Fibroblast of pulmonary artery (primary cell): ENCODE measurements around the gene FGF19.

ENCODE experiments used
- DNase-seq: peaks from one replicate; pipeline ENCODE4 v3.0.0-alpha.2; 2010; ENCODE audit warnings: low read depth
- H3K4me3 ChIP-seq: replicated peaks from 2 replicates; pipeline ENCODE4 v1.5.1; 2011; ENCODE audit warnings: low read depth, mild to moderate bottlenecking, control low read depth, low read length, moderate library complexity
- TF ChIP-seq, protein P1 (sequence below): IDR thresholded peaks from 2 replicates; pipeline ENCODE4 v1.5.1; 2011; ENCODE audit warnings: mild to moderate bottlenecking, control low read depth, low read length, inconsistent platforms; ENCODE audit errors: missing control alignments

The FGF19 gene

GRCh38 chr11:69718912-69719311 is 15.1 kb upstream of the FGF19 start:
- TF ChIP-seq, protein P1, sequence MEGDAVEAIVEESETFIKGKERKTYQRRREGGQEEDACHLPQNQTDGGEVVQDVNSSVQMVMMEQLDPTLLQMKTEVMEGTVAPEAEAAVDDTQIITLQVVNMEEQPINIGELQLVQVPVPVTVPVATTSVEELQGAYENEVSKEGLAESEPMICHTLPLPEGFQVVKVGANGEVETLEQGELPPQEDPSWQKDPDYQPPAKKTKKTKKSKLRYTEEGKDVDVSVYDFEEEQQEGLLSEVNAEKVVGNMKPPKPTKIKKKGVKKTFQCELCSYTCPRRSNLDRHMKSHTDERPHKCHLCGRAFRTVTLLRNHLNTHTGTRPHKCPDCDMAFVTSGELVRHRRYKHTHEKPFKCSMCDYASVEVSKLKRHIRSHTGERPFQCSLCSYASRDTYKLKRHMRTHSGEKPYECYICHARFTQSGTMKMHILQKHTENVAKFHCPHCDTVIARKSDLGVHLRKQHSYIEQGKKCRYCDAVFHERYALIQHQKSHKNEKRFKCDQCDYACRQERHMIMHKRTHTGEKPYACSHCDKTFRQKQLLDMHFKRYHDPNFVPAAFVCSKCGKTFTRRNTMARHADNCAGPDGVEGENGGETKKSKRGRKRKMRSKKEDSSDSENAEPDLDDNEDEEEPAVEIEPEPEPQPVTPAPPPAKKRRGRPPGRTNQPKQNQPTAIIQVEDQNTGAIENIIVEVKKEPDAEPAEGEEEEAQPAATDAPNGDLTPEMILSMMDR: no peak
- H3K4me3 ChIP-seq: no peak overlapping the region
- DNase-seq: no peak

DNA sequence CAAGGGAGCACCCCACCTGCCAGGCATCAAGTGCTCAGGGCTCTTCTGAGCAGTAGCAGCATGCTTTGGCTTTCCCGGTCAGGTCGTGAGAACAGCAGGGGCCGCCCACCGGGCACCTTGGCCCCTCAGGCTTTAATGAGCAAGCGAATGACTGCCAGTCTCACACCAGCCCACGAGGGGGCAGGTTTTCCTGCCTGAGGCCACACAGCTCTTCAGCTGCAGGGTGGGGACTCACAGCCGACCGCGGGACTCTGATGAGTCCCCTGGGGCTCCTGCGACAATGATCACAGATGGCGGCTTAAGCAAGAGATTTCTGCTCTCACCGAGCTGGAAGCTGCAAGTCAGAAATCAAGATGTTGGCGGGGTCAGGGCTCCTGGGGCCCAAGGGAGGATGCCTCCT is 14.3 kb upstream of the FGF19 start:
- peak; percentile 22 for DNase-seq
- no peak overlapping the region for H3K4me3 ChIP-seq
- TF ChIP-seq, protein P1: peak; percentile 47

GRCh38 chr11:69716891-69717747 is 13.3 kb upstream of the FGF19 start:
- DNase-seq: no peak
- TF ChIP-seq, protein P1: no peak
- no peak overlapping the region for H3K4me3 ChIP-seq

- TF ChIP-seq, protein P1: no peak
- no peak for DNase-seq
- H3K4me3 ChIP-seq: no peak overlapping the region
Measured at GRCh38 chr11:69716099-69716498, 12.3 kb upstream of the FGF19 start.

- TF ChIP-seq, protein P1: no peak
- DNase-seq: no peak
- no peak overlapping the region for H3K4me3 ChIP-seq
Measured at GRCh38 chr11:69715446-69715845, 11.6 kb upstream of the FGF19 start.

DNA sequence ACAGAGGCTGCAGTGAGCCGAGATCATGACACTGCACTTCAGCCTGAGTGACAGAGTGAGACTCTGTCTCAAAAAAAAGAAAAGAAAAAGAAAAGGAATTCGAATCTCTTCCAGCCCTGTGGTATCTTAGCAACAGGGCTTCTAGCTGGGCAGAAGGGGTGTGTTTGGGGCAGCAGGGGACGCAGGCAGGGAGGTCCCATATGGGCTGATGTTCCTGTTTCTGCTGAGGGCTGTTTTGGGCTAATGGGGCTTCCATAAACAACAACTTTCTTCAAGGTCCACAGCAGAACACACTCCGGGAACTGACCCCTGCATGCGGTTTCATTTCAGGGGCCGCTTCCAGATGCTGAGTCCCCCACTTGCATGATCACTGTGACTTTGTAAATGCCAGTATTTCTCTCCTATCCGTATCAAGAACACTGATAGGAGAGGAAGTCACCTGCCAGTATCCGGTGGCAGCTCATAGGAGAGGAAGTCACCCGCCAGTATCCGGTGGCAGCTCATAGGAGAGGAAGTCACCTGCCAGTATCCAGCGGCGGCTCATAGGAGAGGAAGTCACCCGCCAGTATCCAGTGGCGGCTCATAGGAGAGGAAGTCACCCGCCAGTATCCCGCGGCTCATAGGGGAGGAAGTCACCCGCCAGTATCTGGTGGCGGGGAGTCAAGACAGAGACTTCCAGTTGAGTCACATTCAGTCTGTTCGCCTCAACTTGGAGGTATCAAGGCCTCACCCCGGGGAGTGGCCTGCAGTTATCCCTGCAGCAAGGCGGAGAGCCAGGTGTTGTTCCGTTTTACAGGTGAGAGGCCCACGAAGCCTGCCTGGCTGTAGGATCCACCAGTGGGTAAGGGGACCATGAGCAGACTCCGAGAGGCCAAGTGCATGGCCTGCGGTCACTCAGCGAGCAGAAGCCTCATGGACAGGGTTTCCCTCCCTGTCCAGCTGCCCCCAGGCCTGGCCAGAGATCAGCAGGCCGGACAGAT is 8.3 kb upstream of the FGF19 start:
- H3K4me3 ChIP-seq: no peak overlapping the region
- DNase-seq: no peak
- TF ChIP-seq, protein P1: no peak
